Prostate gland (tissue), 2 donors: ENCODE results near the gene LDHAL6B. TPM values are rescaled to one million over a fixed set of nuclear protein-coding genes. Genes with fewer than 3 reads are reported as not detected.
A peak's percentile ranks its signal among the peaks of the same experiment; 100 is the strongest.

ENCODE experiments used
- DNase-seq: peaks from one replicate; pipeline ENCODE4 v3.0.0-alpha.2; 2019; ENCODE audit warnings: low spot score
- H3K27ac ChIP-seq, 2 donors: fragments of 200-600 bp; sonication (generic); 2 replicates each; pipeline ENCODE4 v1.5.1; 2017 to 2019
- H3K27me3 ChIP-seq: fragments of 200-600 bp; sonication (generic); replicated peaks from 2 replicates; pipeline ENCODE4 v1.5.1; 2019; ENCODE audit not compliant: insufficient read depth
- H3K36me3 ChIP-seq, 2 donors: fragments of 200-600 bp; sonication (generic); 1 replicate in 1 of 2; 2 replicates in 1 of 2; pipeline versions ENCODE4 v1.5.1 to v1.8.1; 2017 to 2019
- H3K4me1 ChIP-seq: fragments of 200-600 bp; sonication (generic); replicated peaks from 2 replicates; pipeline ENCODE4 v1.5.1; 2019
- H3K4me3 ChIP-seq, 2 donors: fragments of 200-600 bp; sonication (generic); 2 replicates each; pipeline ENCODE4 v1.5.1; 2017 to 2019
- H3K9me3 ChIP-seq: fragments of 200-600 bp; sonication (generic); 2 replicates; pipeline ENCODE4 v1.5.1; 2017
- CTCF ChIP-seq, 4 experiments: fragments of 200-600 bp in 2 of 4; fragments of 450-650 bp in 2 of 4; sonication (generic) in 2 of 4; IDR thresholded peaks; 1 replicate in 3 of 4; 2 replicates in 1 of 4; pipeline ENCODE4 v1.5.1; 2016 to 2019; ENCODE audit warnings: antibody characterized with exemption in 4 of 4, mild to moderate bottlenecking in 2 of 4, moderate library complexity in 2 of 4
- POLR2A ChIP-seq: fragments of 450-650 bp; IDR thresholded peaks from one replicate; pipeline ENCODE4 v1.6.1; 2016; ENCODE audit warnings: antibody characterized with exemption, mild to moderate bottlenecking
- POLR2AphosphoS5 ChIP-seq: sonication (generic); formaldehyde crosslinking; IDR thresholded peaks from one replicate; pipeline ENCODE4 v1.6.1; 2017; ENCODE audit warnings: antibody characterized with exemption
- WGBS: methylation state at CpG from one replicate; pipeline ENCODE4 v1.1.5; 2018; 5-methylcytosine and 5-hydroxymethylcytosine counted together
- intact Hi-C: fragments of 100-400 bp; cut with DNase I; formaldehyde crosslinking; loops from one replicate; pipeline ENCODE4 v1.14.2; 2022
- total RNA-seq, 2 donors: library from RNA; depleted of rRNA; stranded (reverse); fragments of >200 nt; gene quantifications; one replicate each; pipeline ENCODE4 v1.1.0, GENCODE V29; 2016

Gene LDHAL6B
- total RNA-seq = 1 to 10 TPM in 1 of 2 donors, not detected in 1; 6.0 TPM

- intact Hi-C loops = no loop called here
- no peaks in the 10 kb centered on the region for H3K4me1 ChIP-seq
- no peak for DNase-seq
- H3K27ac ChIP-seq = no peak within 1 kb of the TSS
- no peak for TF ChIP-seq POLR2A
- TF ChIP-seq CTCF (IDR thresholded peaks at IDR 0.05) = no peak
- no peak for TF ChIP-seq POLR2AphosphoS5
- no peaks in the 10 kb centered on the region for H3K36me3 ChIP-seq
- WGBS = 93% methylated on average over 30 of the region's 30 CpGs
- no peak within 1 kb of the TSS for H3K4me3 ChIP-seq
- no peaks in the 10 kb centered on the region for H3K9me3 ChIP-seq
- H3K27me3 ChIP-seq = no peaks in the 10 kb centered on the region
Observed at GRCh38 chr15:59206623-59207183, at the start of gene LDHAL6B. Gene LDHAL6B, plus strand, starts transcription at chr15:59206843. Its CDS starts 98 bp downstream, at chr15:59206941.

GRCh38 chr15:59157396-59157795 lies 49.2 kb upstream of the LDHAL6B start:
- intact Hi-C loops = no loop called here
- Histone ChIP-seq H3K36me3 (no peaks in the 10 kb centered on the region), H3K27me3 (no peaks in the 10 kb centered on the region), H3K4me1 (peaks cover 18% of the 10 kb centered on the region), H3K9me3 (no peaks in the 10 kb centered on the region), H3K27ac (peak overlapping the region; percentile 78 to 83), H3K4me3 (no peak overlapping the region)
- WGBS = 98% methylated on average over 5 of the region's 5 CpGs
- TF ChIP-seq POLR2A (no peak), CTCF (IDR thresholded peaks at IDR 0.05) (no peak), POLR2AphosphoS5 (no peak)
- DNase-seq = no peak

- Histone ChIP-seq H3K4me3 (no peak overlapping the region), H3K9me3 (no peaks in the 10 kb centered on the region), H3K4me1 (peaks cover 18% of the 10 kb centered on the region), H3K27me3 (no peaks in the 10 kb centered on the region), H3K36me3 (no peaks in the 10 kb centered on the region), H3K27ac (peak overlapping the region; percentile 78 to 83)
- 67% methylated on average over 9 of the region's 9 CpGs for WGBS
- intact Hi-C loops = no loop called here
- TF ChIP-seq POLR2A (no peak), POLR2AphosphoS5 (peak; percentile 29)
- peak; percentile 62 for DNase-seq
Observed at GRCh38 chr15:59157840-59158700, 48.6 kb upstream of the LDHAL6B start.

- peak; percentile 83 for DNase-seq
- Histone ChIP-seq H3K9me3 (no peaks in the 10 kb centered on the region), H3K4me3 (no peak overlapping the region), H3K4me1 (peaks cover 18% of the 10 kb centered on the region), H3K27ac (peak overlapping the region; percentile 78 to 83), H3K27me3 (no peaks in the 10 kb centered on the region), H3K36me3 (no peaks in the 10 kb centered on the region)
- intact Hi-C loops = no loop called here
- peak; percentile 38 for TF ChIP-seq POLR2AphosphoS5
- TF ChIP-seq CTCF (IDR thresholded peaks at IDR 0.05) = no peak
- 55% methylated on average over 7 of the region's 7 CpGs for WGBS
Observed at GRCh38 chr15:59158701-59159034, 48.0 kb upstream of the LDHAL6B start.

- H3K27ac ChIP-seq = peak overlapping the region; percentile 78 to 83
- no peak for DNase-seq
Observed at GRCh38 chr15:59159210-59159609, 47.4 kb upstream of the LDHAL6B start.

More at GRCh38 chr15:59159210-59159609, 47.4 kb upstream of the LDHAL6B start:
- Histone ChIP-seq H3K4me1 (peaks cover 18% of the 10 kb centered on the region), H3K27me3 (no peaks in the 10 kb centered on the region), H3K9me3 (no peaks in the 10 kb centered on the region), H3K4me3 (no peak overlapping the region), H3K36me3 (no peaks in the 10 kb centered on the region)
- intact Hi-C loops = no loop called here
- 84% methylated on average over 9 of the region's 9 CpGs for WGBS
- TF ChIP-seq CTCF (IDR thresholded peaks at IDR 0.05) (no peak), POLR2A (no peak), POLR2AphosphoS5 (no peak)
